Subcutaneous adipose tissue (tissue), 4 donors: ENCODE measurements around the gene FOSL2. TPM values are rescaled to one million over a fixed set of nuclear protein-coding genes. Genes with fewer than 3 reads are reported as not detected.

Source experiments
- small RNA-seq: library from RNA; depleted of rRNA; stranded (forward); fragments of <200 nt; gene quantifications from one replicate; pipeline ENCODE3, GENCODE V24; 2016
- total RNA-seq, 4 donors: library from RNA; depleted of rRNA; stranded (reverse); fragments of >200 nt; gene quantifications; one replicate each; pipeline ENCODE4 v1.1.0, GENCODE V29; 2016
- TF ChIP-seq, protein P1 (sequence below): fragments of 450-650 bp; IDR thresholded peaks from one replicate; pipeline ENCODE4 v1.5.1; 2016; ENCODE audit warnings: low read depth, mild to moderate bottlenecking, control low read depth, antibody characterized with exemption, moderate library complexity

Gene FOSL2
- total RNA-seq, 4 donors from 2014 or later: 69.7 to 137 (median 110) TPM

DNA sequence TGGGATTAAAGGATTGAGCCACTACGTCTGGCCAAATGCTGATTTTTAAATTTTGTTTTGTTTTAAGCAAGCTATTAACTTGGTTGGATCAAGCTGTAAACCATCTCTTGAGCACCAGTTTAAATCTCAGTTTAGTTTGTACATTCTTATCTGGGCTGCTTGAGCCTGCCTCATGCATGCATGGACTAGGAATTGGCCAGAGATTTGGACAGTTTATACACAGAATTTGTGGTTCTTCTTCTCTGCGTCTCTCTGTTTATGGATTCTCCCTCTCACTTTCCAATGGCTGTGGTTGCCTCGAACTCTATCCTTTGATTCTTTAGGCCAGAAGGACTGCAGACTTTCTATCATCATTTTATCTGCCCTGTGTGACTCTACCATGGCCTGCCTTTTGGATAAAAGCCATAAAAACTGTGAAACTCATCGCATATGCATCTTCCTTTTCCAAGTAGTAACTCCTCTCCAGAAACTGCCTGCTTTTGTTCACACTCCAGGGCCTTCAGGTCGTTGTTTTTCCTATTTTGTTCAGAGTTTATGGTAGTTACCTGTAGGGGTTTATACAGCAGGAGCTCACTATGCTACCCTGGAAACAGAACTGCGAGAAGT, 70.7 kb downstream of the FOSL2 start:
- TF ChIP-seq, protein P1, sequence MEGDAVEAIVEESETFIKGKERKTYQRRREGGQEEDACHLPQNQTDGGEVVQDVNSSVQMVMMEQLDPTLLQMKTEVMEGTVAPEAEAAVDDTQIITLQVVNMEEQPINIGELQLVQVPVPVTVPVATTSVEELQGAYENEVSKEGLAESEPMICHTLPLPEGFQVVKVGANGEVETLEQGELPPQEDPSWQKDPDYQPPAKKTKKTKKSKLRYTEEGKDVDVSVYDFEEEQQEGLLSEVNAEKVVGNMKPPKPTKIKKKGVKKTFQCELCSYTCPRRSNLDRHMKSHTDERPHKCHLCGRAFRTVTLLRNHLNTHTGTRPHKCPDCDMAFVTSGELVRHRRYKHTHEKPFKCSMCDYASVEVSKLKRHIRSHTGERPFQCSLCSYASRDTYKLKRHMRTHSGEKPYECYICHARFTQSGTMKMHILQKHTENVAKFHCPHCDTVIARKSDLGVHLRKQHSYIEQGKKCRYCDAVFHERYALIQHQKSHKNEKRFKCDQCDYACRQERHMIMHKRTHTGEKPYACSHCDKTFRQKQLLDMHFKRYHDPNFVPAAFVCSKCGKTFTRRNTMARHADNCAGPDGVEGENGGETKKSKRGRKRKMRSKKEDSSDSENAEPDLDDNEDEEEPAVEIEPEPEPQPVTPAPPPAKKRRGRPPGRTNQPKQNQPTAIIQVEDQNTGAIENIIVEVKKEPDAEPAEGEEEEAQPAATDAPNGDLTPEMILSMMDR: no peak

DNA sequence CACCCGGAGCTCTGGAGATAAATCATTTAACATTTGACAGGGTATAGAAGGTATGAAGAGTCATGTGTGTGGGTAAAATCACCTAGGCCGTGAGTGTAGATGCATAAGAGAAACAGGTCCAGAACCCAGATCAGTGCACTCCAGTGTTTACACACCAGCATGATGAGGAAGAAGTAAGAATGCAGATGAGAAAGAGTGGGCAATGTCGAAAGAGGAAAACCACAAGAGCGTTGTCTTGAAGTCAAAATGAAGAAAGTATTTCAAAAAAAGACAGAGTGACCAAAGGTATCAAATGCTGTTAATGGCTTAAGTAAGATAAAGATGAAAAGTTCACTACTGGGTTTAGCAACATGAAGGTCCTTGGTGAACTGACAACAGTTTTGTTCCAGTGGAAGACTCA, 71.2 kb downstream of the FOSL2 start:
- TF ChIP-seq, protein P1: no peak

DNA sequence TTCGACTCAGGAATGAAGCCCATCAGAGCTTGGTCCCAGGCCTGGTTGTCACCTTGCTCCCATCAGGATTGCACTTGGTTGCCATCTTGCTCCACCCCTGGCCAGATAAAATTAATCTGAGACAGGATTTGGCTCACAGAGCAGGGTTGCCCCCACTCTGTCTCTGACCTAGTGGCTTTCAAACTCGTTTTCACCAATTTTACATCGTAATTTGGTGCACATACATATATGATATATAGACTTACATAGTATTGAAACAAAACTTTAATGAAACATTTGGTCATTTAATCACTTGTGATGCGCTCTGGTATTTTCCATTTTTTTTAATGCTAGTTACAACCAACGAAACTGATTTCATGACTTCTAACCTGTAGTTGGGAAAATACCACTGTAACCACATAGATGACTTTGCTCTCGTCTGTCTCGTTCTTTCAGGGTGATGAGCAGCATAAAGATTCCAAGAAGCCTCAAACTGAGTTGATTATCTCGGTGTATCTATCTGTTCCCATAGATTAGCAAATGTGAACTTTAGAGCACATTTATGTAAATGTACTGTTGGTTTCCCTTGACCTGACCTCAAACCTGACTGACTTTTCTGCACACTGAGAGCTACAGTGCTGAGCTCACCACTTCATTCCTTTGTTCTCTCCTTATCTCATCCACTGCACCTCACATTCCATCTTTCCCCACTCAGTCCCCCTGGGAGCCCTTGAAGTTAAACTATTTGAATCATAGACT, 72.7 kb downstream of the FOSL2 start:
- TF ChIP-seq, protein P1: no peak

Small RNA genes lying within 50 kb of the gene (small RNA-seq; reads per million reads assigned to genes)
- gene AC104695.3 (0.61 reads per million), gene SNRPGP7 (not detected)

Other genes with a start within 250 kb of the FOSL2 start
- 10 to 100 TPM in 1 of 4 donors, 1 to 10 TPM in 3; 1.5 to 16.5 (median 4.6) TPM for gene PLB1, start 103.2 kb downstream of the FOSL2 start, total RNA-seq